ENCODE measurements around the gene FAM3C.

- TF ChIP-seq CTCF (conservative IDR thresholded peaks at IDR 0.05 in 1 of 2, IDR thresholded peaks at IDR 0.05 in 1 of 2; ENCODE audit: extremely low read depth in 1 of 2, insufficient read depth in 1 of 2, low read depth in 1 of 2, low read length in 2 of 2) (no peak), EZH2 (IDR thresholded peaks at IDR 0.05; ENCODE audit: borderline replicate concordance, low read length) (no peak)
Measured at GRCh38 chr7:121390109-121390508, 6.0 kb downstream of the FAM3C start.

All from mammary epithelial cell (primary cell).